D721Med (cell line): ENCODE results near the gene NPW.

Experiments
- DNase-seq: peaks from one replicate; pipeline ENCODE4 v3.0.0; 2011; ENCODE audit warnings: low spot score; ENCODE audit not compliant: insufficient read length
- FAIRE-seq: peaks from 2 replicates; lab custom pipeline; 2011; peaks lifted over from hg19 to GRCh38; lab: Jason Lieb, UNC
- CTCF ChIP-seq: IDR thresholded peaks from 2 replicates; pipeline ENCODE4 v1.5.1; 2012; ENCODE audit warnings: mild to moderate bottlenecking, control low read depth; ENCODE audit not compliant: insufficient read depth; ENCODE audit errors: missing control alignments

Gene NPW

GRCh38 chr16:2035431-2036199 is 16.0 kb downstream of the NPW start:
- DNase-seq (no peak), FAIRE-seq (no peak)
- TF ChIP-seq CTCF = no peak

- TF ChIP-seq CTCF = no peak
- FAIRE-seq (no peak), DNase-seq (no peak)
Observed at GRCh38 chr16:2036200-2036966, 16.8 kb downstream of the NPW start.

- DNase-seq (no peak), FAIRE-seq (no peak)
- no peak for TF ChIP-seq CTCF
Observed at GRCh38 chr16:2037115-2037514, 17.5 kb downstream of the NPW start.

GRCh38 chr16:2037647-2038381 is 18.2 kb downstream of the NPW start:
- no peak for TF ChIP-seq CTCF

GRCh38 chr16:2038382-2039231 is 19.0 kb downstream of the NPW start:
- TF ChIP-seq CTCF = no peak
- FAIRE-seq (no peak), DNase-seq (no peak)

More at GRCh38 chr16:2037647-2038381, 18.2 kb downstream of the NPW start:
- DNase-seq (no peak), FAIRE-seq (no peak)

- FAIRE-seq (no peak), DNase-seq (no peak)
- no peak for TF ChIP-seq CTCF
Observed at GRCh38 chr16:2039274-2040031, 19.9 kb downstream of the NPW start.
